ENCODE data around the gene STRIP1. TPM values are rescaled to one million over a fixed set of nuclear protein-coding genes. Genes with fewer than 3 reads are reported as not detected.

STRIP1 gene
- total and polyA plus RNA-seq, 2 of the 8 experiments (the other 6 are each of a cell fraction or from before 2014, with no cell fraction given) = 21.3 to 45.6 TPM

DNA sequence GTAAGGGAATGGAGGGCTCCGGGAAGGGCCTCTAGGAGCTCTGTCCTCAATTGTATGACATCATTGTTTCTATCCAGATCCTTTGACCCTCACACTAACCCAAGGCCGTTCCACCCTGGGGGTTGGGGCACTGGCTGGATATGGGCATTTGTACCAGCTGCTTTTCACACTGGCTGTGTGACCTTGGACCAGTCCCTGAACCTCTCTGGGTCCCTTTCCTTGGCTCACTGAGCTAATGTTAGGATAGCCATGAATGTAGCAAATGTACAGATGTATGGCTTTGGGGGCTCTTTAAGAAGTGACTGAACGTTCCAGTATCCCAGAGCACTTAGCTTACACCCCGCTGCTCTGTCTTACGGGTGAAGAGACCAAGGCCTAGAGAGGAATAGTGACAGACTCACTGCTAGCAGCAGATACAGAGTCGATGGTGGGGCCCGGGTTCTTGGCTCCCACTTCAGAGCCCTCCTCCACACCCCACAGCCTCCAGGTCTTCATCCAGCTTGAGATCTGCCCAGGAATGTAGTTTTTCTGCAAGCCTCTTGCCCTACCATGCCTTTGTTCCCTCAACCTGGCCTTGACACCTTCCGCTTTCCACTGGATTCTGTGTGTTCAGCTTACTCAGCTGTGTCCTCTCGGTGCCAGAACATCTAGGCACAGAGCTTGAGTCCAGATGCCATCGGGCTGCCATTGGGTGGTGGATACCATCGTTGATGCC lies 63.2 kb downstream of the STRIP1 start (continued):
- TF ChIP-seq BCL11A (IDR thresholded peaks at IDR 0.05; ENCODE audit: low read depth in 2 of 2, low read length in 2 of 2) (no peak), HDAC2 (IDR thresholded peaks at IDR 0.05; ENCODE audit: borderline replicate concordance in 1 of 2, low read depth in 2 of 2, low read length in 2 of 2) (no peak), JUN (IDR thresholded peaks at IDR 0.05; ENCODE audit: low read depth, low read length) (no peak), CEBPB (IDR thresholded peaks at IDR 0.05; ENCODE audit: low read depth, low read length) (no peak), RFX5 (IDR thresholded peaks at IDR 0.05; ENCODE audit: borderline replicate concordance, low read depth, low read length) (no peak)
- TF ChIP-seq, protein P1, sequence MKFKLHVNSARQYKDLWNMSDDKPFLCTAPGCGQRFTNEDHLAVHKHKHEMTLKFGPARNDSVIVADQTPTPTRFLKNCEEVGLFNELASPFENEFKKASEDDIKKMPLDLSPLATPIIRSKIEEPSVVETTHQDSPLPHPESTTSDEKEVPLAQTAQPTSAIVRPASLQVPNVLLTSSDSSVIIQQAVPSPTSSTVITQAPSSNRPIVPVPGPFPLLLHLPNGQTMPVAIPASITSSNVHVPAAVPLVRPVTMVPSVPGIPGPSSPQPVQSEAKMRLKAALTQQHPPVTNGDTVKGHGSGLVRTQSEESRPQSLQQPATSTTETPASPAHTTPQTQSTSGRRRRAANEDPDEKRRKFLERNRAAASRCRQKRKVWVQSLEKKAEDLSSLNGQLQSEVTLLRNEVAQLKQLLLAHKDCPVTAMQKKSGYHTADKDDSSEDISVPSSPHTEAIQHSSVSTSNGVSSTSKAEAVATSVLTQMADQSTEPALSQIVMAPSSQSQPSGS (IDR thresholded peaks at IDR 0.05; ENCODE audit: low read length) = no peak
